Stomach (tissue), 9 donors: Measurements from ENCODE around the gene TNFRSF21. TPM values are rescaled to one million over a fixed set of nuclear protein-coding genes. Genes with fewer than 3 reads are reported as not detected.

Experiments used
- DNase-seq, 2 donors: peaks; one replicate each; pipeline versions ENCODE4 v3.0.0 to v3.0.0-alpha.2; 2013 to 2019
- H3K27ac ChIP-seq, 5 donors: fragments of 200-600 bp in 4 of 5; sonication (generic) in 4 of 5; one replicate each; pipeline ENCODE4 v1.5.1; 2013 to 2019; ENCODE audit warnings: mild to moderate bottlenecking in 1 of 5, moderate library complexity in 1 of 5
- H3K27me3 ChIP-seq, 3 donors: fragments of 200-600 bp; sonication (generic); one replicate each; pipeline ENCODE4 v1.5.1; 2017 to 2019; ENCODE audit warnings: mixed run types in 1 of 3
- H3K36me3 ChIP-seq, 4 donors: fragments of 200-600 bp; sonication (generic); 1 replicate in 3 of 4; 2 replicates in 1 of 4; pipeline ENCODE4 v1.5.1; 2016 to 2019
- H3K4me1 ChIP-seq, 4 donors: fragments of 200-600 bp; sonication (generic); one replicate each; pipeline ENCODE4 v1.5.1; 2016 to 2019
- H3K4me3 ChIP-seq, 4 donors: fragments of 200-600 bp; sonication (generic) in 3 of 4; one replicate each; pipeline ENCODE4 v1.5.1; 2016 to 2019; ENCODE audit warnings: mild to moderate bottlenecking in 1 of 4
- H3K9me3 ChIP-seq, 4 donors: fragments of 200-600 bp; sonication (generic); one replicate each; pipeline ENCODE4 v1.5.1; 2016 to 2019
- CTCF ChIP-seq, 7 experiments: fragments of 450-650 bp in 4 of 7; fragments of 200-600 bp in 3 of 7; sonication (generic) in 3 of 7; IDR thresholded peaks; one replicate each; pipeline ENCODE4 v1.5.1; 2016 to 2019; ENCODE audit warnings: antibody characterized with exemption in 7 of 7, control low read depth in 2 of 7, mild to moderate bottlenecking in 1 of 7
- EP300 ChIP-seq: sonication (generic); formaldehyde crosslinking; IDR thresholded peaks from one replicate; pipeline ENCODE4 v1.6.1; 2017; ENCODE audit warnings: antibody characterized with exemption
- POLR2A ChIP-seq, 4 donors: fragments of 450-650 bp; IDR thresholded peaks; one replicate each; pipeline ENCODE4 v1.6.1; 2016; ENCODE audit warnings: antibody characterized with exemption in 4 of 4, control low read depth in 2 of 4, mild to moderate bottlenecking in 1 of 4, moderate library complexity in 1 of 4
- POLR2AphosphoS5 ChIP-seq, 3 donors: sonication (generic); formaldehyde crosslinking; IDR thresholded peaks; one replicate each; pipeline ENCODE4 v1.6.1; 2016; ENCODE audit warnings: antibody characterized with exemption in 3 of 3
- WGBS, 5 donors: extraction: QIAGEN DNeasy Blood & Tissue Kit in 3 of 5; methylation state at CpG; one replicate each; pipeline versions ENCODE4 v1.1.5 to v1.1.7; 2013 to 2018; 5-methylcytosine and 5-hydroxymethylcytosine counted together
- intact Hi-C: fragments of 100-400 bp; cut with DNase I; formaldehyde crosslinking; loops from one replicate; pipeline ENCODE4 v1.15.1; 2023; ENCODE audit warnings: low total_unique reads
- polyA plus RNA-seq, 3 donors: library from polyadenylated mRNA; stranded (reverse); fragments of 200-250 nt; gene quantifications; one replicate each; pipeline ENCODE4 v1.2.3, GENCODE V29; 2013
- total RNA-seq, 5 donors: library from RNA; depleted of rRNA; stranded (reverse); fragments of >200 nt; gene quantifications; one replicate each; pipeline versions ENCODE4 v1.1.0 to v1.2.3, GENCODE V29; 2014 to 2016
- donor health status: healthy with polysubstance abuse.
- donor health status: Bipolar disorder and iron deficiency.
- donor health status: healthy.

Gene TNFRSF21
- total and polyA plus RNA-seq, 8 donors: 24.7 to 112 (median 41.3) TPM

DNA sequence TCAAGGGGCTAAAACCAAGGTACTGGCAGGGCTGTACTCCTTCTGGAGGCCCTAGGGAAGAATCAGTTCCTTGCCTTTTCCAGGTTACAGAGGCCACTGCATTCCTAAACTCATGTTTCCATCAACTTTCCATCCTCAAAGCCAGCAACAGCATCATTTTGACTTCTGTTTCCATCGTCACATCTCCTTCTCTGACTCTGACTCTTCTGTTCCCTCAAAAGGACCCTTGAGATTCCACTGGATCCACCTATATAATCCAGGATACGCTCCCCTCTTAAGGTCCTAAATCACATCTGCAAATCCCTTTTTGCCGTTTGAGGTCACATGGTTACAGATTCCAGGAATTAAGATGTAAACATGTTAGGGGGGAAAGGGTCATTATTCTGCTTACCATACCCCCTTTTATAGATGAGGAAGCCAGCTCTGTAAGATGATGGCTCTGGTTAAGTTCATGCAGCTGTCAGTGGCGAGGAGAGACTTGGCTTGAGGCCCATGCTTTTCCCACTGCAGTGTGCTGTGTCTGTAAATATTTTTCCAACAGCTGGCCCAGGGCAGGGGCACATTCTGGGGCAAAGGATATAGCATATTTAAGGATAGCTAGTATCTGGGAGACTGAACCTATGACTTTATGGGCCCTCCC lies 114.6 kb downstream of the TNFRSF21 start:
- Histone ChIP-seq H3K36me3 (no peaks in the 10 kb centered on the region), H3K4me1 (peaks cover 0 to 21% (median 11%) of the 10 kb centered on the region in 4 donors), H3K27me3 (no peaks in the 10 kb centered on the region), H3K9me3 (no peaks in the 10 kb centered on the region), H3K27ac (peak overlapping the region in 2 of 5 donors; percentile 3 to 21), H3K4me3 (no peak overlapping the region)
- peak in 1 of 2 donors; percentile 88 for DNase-seq
- 50 to 63% (median 58%) methylated on average over 4 of the region's 4 CpGs for WGBS, 5 donors
- TF ChIP-seq CTCF (IDR thresholded peaks at IDR 0.05): no peak
- TF ChIP-seq EP300: no peak
- TF ChIP-seq POLR2AphosphoS5 (IDR thresholded peaks at IDR 0.05): peak in 2 of 3 donors; percentile 14 to 19
- no peak for TF ChIP-seq POLR2A (IDR thresholded peaks at IDR 0.05)
- intact Hi-C loops: no loop called here

- H3K9me3 ChIP-seq: no peaks in the 10 kb centered on the region
- TF ChIP-seq POLR2AphosphoS5 (IDR thresholded peaks at IDR 0.05) (peak in 2 of 3 donors; percentile 56 to 59), POLR2A (IDR thresholded peaks at IDR 0.05) (no peak)
- no peak overlapping the region for H3K4me3 ChIP-seq
- no peaks in the 10 kb centered on the region for H3K36me3 ChIP-seq
- intact Hi-C loops: no loop called here
- 40 to 63% (median 53%) methylated on average over 1 of the region's 1 CpG for WGBS, 5 donors
- DNase-seq: peak; percentile 39 to 90
- H3K4me1 ChIP-seq: peaks cover 0 to 34% (median 19%) of the 10 kb centered on the region in 4 donors
- no peaks in the 10 kb centered on the region for H3K27me3 ChIP-seq
- H3K27ac ChIP-seq: peak overlapping the region in 4 of 5 donors; percentile 19 to 72 (median 29)
Measured at GRCh38 chr6:47188588-47189021, 121.1 kb downstream of the TNFRSF21 start.

DNA sequence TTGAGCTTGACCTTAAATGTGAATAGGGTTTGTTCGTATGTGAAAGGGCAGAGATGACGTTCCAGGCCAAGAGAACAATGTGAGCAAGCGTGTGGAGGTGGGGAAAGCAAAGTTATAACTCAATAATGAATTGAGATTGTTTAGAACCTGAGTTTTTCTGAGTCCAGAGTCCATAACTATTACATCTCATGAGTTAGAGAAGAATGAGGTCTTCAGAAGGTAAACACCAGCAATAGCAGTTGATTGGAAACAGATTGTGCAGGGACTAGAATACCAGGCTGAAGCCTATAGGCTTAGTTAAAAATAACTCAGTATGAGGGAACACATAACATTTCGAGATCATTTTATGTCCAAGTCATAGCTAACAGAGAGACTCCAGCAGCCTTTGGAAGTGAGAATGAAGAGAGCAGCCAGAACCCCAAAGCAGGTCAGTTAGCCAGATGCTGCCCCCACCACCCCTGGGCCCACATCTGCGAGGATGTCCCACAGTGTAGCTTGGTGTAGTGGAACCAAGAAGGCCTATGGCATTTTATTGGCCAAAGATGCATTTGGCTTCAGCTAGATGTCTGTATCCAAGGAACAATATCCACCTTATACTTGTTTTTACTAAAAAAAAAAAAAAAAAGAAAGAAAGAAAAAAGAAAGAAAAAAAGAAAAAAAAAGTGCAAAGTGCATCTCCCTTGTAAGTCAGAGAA lies 121.7 kb downstream of the TNFRSF21 start:
- DNase-seq: peak in 1 of 2 donors; percentile 52
- peak overlapping the region; percentile 19 to 93 (median 67) for H3K27ac ChIP-seq

DNA sequence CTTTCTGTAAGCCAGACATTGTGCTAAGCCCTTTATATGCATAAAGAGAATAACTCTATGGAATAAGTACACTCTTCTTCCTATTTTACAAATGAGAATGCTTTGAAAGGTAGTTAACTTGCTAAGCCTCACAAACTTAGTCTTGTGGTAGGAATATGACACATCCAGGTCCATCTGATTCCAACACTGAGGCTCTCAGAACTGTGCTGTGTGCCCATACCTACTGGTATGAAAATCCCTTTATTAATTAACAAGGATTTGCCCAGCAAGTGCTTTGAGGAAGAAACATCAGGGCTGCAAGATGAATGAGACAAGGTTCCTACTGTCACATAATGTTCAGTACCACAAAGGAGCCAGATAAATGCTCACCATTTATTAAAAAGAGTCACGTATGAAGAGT lies 122.6 kb downstream of the TNFRSF21 start:
- no peak for DNase-seq
- TF ChIP-seq POLR2A (IDR thresholded peaks at IDR 0.05) (no peak), POLR2AphosphoS5 (IDR thresholded peaks at IDR 0.05) (no peak), CTCF (IDR thresholded peaks at IDR 0.05) (no peak), EP300 (no peak)
- no peaks in the 10 kb centered on the region for H3K36me3 ChIP-seq
- H3K4me3 ChIP-seq: no peak overlapping the region
- peak overlapping the region in 4 of 5 donors; percentile 19 to 72 (median 56) for H3K27ac ChIP-seq
- no peaks in the 10 kb centered on the region for H3K27me3 ChIP-seq
- peaks cover 0 to 36% (median 23%) of the 10 kb centered on the region in 4 donors for H3K4me1 ChIP-seq
- intact Hi-C loops: no loop called here
- H3K9me3 ChIP-seq: no peaks in the 10 kb centered on the region
- 45 to 78% (median 57%) methylated on average over 1 of the region's 1 CpG for WGBS, 5 donors

More for the DNA sequence above, 121.7 kb downstream of the TNFRSF21 start:
- no peak overlapping the region for H3K4me3 ChIP-seq
- WGBS, 5 donors: 41 to 61% (median 50%) methylated on average over 5 of the region's 5 CpGs
- H3K9me3 ChIP-seq: no peaks in the 10 kb centered on the region
- H3K36me3 ChIP-seq: no peaks in the 10 kb centered on the region
- intact Hi-C loops: no loop called here
- TF ChIP-seq POLR2A (IDR thresholded peaks at IDR 0.05): no peak
- H3K27me3 ChIP-seq: no peaks in the 10 kb centered on the region
- peaks cover 0 to 34% (median 21%) of the 10 kb centered on the region in 4 donors for H3K4me1 ChIP-seq

DNA sequence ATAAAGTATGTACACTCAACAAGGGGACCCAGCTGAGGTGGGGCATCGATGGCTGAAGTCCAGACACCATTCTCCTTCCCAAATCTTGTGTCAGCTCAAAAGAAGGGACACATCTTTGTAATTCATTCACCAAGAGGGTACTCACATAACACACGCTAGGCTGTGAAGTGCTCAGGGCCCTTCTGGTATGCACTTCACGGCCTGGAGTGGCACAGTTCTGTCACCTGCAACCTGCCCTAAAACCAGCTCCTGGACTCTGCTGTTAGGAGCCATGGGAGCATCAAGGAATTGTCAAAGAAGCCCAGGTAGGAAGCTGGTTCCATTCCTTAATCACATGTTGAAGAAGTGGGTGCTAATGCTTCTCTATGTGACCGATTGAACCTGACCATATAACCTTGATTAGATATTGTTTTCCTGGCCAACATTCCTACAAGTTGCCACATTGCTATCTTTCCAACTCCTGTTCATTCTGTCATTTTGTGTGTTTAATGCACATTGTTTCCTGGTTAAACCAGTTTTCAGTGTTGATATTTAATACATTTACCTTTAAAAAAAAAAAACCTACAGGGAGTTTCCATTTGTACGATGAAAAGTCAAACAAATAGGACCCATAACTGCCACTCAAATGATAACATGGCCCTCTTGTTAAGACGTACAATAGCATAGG lies 127.3 kb downstream of the TNFRSF21 start:
- intact Hi-C loops: no loop called here
- H3K27ac ChIP-seq: peak overlapping the region; percentile 64 to 95 (median 77)
- no peaks in the 10 kb centered on the region for H3K27me3 ChIP-seq
- no peaks in the 10 kb centered on the region for H3K9me3 ChIP-seq
- peaks cover 0 to 29% (median 16%) of the 10 kb centered on the region in 4 donors for H3K4me1 ChIP-seq
- DNase-seq: peak in 1 of 2 donors; percentile 87
- WGBS, 5 donors: 39 to 63% (median 50%) methylated on average over 6 of the region's 6 CpGs
- no peaks in the 10 kb centered on the region for H3K36me3 ChIP-seq
- no peak overlapping the region for H3K4me3 ChIP-seq
- TF ChIP-seq CTCF (IDR thresholded peaks at IDR 0.05): no peak
- TF ChIP-seq POLR2A (IDR thresholded peaks at IDR 0.05): no peak
- TF ChIP-seq EP300: no peak
- TF ChIP-seq POLR2AphosphoS5 (IDR thresholded peaks at IDR 0.05): peak in 2 of 3 donors; percentile 85 to 88
